ENCODE results near the gene FGF3. TPM values are rescaled to one million over a fixed set of nuclear protein-coding genes. Genes with fewer than 3 reads are reported as not detected.
"Not testable (repeated sequence)": the region's sequence is repeated elsewhere in the genome, so short reads cannot be mapped to it uniquely, and the experiment has no call there.

FGF3 gene
- total RNA-seq, 1 donor from 2014 or later: not detected

DNA sequence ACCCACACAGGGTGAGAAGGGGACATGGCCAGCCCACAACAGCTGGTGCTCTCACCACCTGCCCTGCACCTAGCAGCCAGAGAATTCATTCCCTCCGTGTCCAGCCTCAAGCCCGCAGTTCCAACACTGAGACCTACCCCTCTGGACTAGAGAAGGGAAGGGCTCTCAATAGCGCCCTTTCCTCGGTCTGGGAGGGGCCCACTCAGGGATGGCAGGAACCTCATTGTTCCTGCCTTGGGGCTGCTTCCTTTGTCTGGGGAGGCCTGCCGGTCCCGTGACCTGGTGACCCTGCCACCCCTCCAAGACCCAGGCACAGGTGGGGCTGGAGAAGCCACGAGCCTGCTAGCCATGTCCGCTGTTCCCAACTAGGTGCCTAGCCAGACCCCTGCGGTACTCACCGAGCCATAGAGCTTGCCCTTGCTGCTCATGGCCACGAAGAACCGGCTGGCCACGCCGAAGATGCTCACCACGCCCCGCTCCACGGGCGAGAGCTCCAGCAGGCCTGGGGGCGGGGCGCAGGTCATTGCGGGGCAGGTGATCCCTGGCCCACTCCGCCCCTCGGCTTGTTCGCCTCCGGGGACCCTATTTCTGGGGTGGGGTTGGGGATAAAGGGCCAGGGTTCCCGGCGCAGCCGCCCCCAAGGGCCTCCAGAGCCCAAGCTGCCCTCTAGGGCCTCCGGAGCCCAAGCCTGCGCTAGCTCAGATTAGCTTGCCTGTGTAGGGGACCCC lies 45.4 kb downstream of the FGF3 start:
- DNase-seq (ENCODE audit: low read depth in 2 of 2): no peak

DNA sequence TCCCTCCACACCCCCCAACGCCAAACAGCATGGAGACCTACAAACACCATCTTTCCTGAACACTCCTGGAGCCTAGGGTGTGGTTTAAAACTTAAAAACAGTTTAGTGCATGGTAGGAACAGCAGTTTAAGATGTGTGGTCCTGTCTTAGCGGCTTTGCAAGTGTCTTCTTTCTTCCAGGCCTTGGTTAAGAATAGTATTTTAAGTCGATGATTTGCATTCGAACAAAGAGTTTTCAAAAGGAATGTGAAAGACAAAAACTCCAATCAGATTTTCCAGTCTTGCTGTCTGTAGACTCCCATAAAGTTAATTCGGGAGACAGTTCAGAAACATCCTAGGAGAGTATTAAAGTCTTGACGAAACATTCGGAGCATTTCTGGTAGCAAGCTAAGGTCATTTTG lies 47.8 kb downstream of the FGF3 start:
- DNase-seq (ENCODE audit: low read depth in 2 of 2): no peak

DNA sequence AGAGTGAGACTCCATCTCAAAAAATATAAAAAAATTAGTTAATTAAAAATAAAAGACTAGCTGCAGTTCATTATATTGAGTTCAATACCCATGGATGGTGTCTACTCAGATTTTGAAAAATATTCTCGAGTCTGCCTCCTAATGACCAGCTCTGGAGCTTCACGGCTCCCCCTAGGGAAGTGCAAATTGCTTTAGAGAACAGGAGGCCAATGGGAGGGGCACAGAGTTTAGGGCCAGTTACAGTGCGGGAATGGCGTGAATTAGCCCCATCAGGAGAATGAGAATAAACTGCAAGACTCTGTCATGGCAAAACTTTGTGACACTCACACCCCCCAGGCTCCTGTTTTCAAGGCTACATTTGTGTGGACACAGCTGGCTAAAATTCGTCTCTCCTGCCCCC lies 48.7 kb downstream of the FGF3 start:
- DNase-seq (ENCODE audit: low read depth in 2 of 2): no peak

DNA sequence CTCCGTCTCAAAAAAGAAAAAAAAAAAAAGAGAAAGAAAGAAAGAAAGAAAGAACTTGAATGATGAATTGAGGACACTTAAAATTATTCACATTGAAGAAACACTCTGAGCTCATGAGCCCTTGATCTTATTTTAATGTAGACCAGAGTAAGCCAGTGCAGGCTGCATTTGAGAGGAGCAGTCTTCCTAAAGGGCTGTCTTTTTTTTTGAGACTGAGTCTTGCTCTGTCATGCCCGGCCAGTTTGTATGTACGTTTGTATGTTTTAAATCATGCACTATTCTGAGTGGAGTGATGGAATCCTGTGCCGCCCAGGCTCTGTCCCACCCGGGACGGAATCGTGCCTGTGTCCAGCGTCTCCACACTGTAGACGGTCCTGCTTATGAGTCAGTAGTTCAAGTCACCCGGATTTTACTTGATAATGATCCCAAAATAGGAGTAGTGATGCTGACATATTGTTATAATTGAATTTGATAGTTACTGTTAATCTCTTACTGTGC lies 53.7 kb downstream of the FGF3 start:
- DNase-seq (ENCODE audit: low read depth in 2 of 2): no peak

GRCh38 chr11:69764918-69765317 lies 54.3 kb downstream of the FGF3 start:
- DNase-seq (ENCODE audit: low read depth in 2 of 2): not testable (repeated sequence)

DNA sequence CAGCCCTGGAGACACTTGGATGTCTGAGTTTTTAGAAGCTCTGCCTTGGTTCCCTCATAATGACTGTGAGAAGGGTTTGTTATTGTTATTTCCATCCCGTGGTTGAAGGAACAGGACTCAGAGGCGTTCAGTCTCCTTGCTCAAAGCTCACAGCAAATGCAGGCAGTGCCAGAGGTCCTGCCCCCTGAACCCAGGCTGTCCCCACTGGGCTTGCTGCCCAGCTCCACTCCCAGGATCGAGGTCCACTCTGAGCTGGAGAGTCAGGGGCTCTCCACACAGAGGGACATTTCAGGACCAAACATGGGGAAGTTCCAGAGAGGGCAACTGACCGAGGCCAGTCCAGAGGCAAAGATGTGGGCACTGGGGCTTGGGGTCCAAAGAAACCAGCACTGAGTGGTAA lies 58.9 kb downstream of the FGF3 start:
- no peak for DNase-seq (ENCODE audit: low read depth in 2 of 2)

Other genes starting within 250 kb of the FGF3 start
- 222 and 302 TPM in 2 replicates for gene CCND1, start 178.3 kb downstream of the FGF3 start, total RNA-seq
- gene LTO1, start 144.1 kb downstream of the FGF3 start, total RNA-seq: 10.1 and 10.6 TPM in 2 replicates
- gene FGF19, start 115.4 kb downstream of the FGF3 start, total RNA-seq: not detected in 2 replicates
- gene FGF4, start 44.1 kb downstream of the FGF3 start, total RNA-seq: not detected in 2 replicates

Data from dermis microvascular lymphatic vessel endothelial cell (primary cell).